ENCODE results near the gene KLF3. TPM values are rescaled to one million over a fixed set of nuclear protein-coding genes. Genes with fewer than 3 reads are reported as not detected.

Gene KLF3
- total RNA-seq, 1 experiment from 2014 or later = 29.0 TPM

- WGBS (ENCODE audit: extremely low coverage, insufficient read length, low lambda C conversion rate) = no CpG with 5 or more reads among the region's 12 CpGs
- no peak for TF ChIP-seq CTCF (conservative IDR thresholded peaks at IDR 0.05)
- Histone ChIP-seq H2BK12ac (ENCODE audit: insufficient read length, low read depth, low read length) (no peak overlapping the region), H3K9ac (ENCODE audit: extremely low read depth, insufficient read length, low read length) (no peak overlapping the region), H3K4me2 (ENCODE audit: insufficient read depth, insufficient read length, low read length) (no peak overlapping the region), H4K91ac (ENCODE audit: insufficient read length, low read depth, low read length) (no peak overlapping the region), H3K79me2 (ENCODE audit: insufficient read depth, low read length) (peaks cover 12% of the 10 kb centered on the region; the same call in 1 of the 2 replicates), H3K27ac (ENCODE audit: insufficient read length, low read depth, low read length) (no peak overlapping the region), H4K5ac (ENCODE audit: insufficient read length, low read depth, low read length) (no peak overlapping the region), H2BK5ac (ENCODE audit: insufficient read length, low read length) (no peak overlapping the region), H3K56ac (ENCODE audit: insufficient read length, low read depth, low read length) (no peak overlapping the region), H3T11ph (ENCODE audit: low read length) (no peak overlapping the region), H4K8ac (replicated peaks; ENCODE audit: insufficient read length, low read depth, low read length) (no peak overlapping the region), H3K23ac (ENCODE audit: insufficient read length, low read depth, low read length) (no peak overlapping the region), H2AFZ (ENCODE audit: low read length) (no peak overlapping the region), H2BK20ac (ENCODE audit: low read depth, low read length, poor library complexity, severe bottlenecking) (no peak overlapping the region), H3K4ac (ENCODE audit: low read depth, low read length) (no peak overlapping the region), H4K20me1 (ENCODE audit: control insufficient read depth, insufficient read depth, insufficient read length) (no peaks in the 10 kb centered on the region), H2BK120ac (ENCODE audit: low read depth, low read length, poor library complexity, severe bottlenecking) (no peak overlapping the region), H3K14ac (ENCODE audit: insufficient read depth, low read length) (no peak overlapping the region), H3K79me1 (ENCODE audit: insufficient read depth, low read depth, low read length, poor library complexity, severe bottlenecking) (no peaks in the 10 kb centered on the region), H3K9me3 (ENCODE audit: control insufficient read depth, low read depth, low read length) (no peaks in the 10 kb centered on the region), H2AK5ac (ENCODE audit: insufficient read length, low read length) (no peak overlapping the region), H3K23me2 (ENCODE audit: insufficient read length, low read depth, low read length, poor library complexity, severe bottlenecking) (no peaks in the 10 kb centered on the region), H3K27me3 (ENCODE audit: insufficient read depth, low read length) (no peaks in the 10 kb centered on the region), H3K18ac (ENCODE audit: insufficient read length, low read depth, low read length) (no peak overlapping the region), H3K4me1 (ENCODE audit: insufficient read depth, low read length) (peaks cover 15% of the 10 kb centered on the region), H2BK15ac (ENCODE audit: low read depth, low read length) (no peak overlapping the region)
- H3K27ac Mint-ChIP-seq = no peak overlapping the region
- DNase-seq = no peak
- no peaks in the 10 kb centered on the region for H3K27me3 Mint-ChIP-seq (ENCODE audit: low read depth)
- peaks cover 36 to 38% of the 10 kb centered on the region in 2 experiments for H3K4me1 Mint-ChIP-seq
- no peak overlapping the region for H3K4me3 Mint-ChIP-seq
- H3K9me3 Mint-ChIP-seq = no peaks in the 10 kb centered on the region; a peak in 1 of 5 replicates
- peaks cover 16 to 32% (median 22%) of the 10 kb centered on the region in 3 experiments for H3K36me3 Mint-ChIP-seq (ENCODE audit: insufficient read depth in 1 of 3, low read depth in 3 of 3)
Observed at GRCh38 chr4:38676986-38677385, 13.0 kb downstream of the KLF3 start.
